Spinal cord (tissue), 10 donors: Measurements from ENCODE around the gene GARIN5A. TPM values are rescaled to one million over a fixed set of nuclear protein-coding genes. Genes with fewer than 3 reads are reported as not detected.

Experiments
- DNase-seq, 6 donors: peaks; one replicate each; pipeline versions ENCODE4 v3.0.0 to v3.0.0-alpha.2; 2013 to 2015; ENCODE audit warnings: low spot score in 6 of 6, low read depth in 4 of 6
- H3K27ac ChIP-seq: one replicate; pipeline ENCODE4 v1.5.1; 2013; ENCODE audit warnings: low read depth, low read length, control low read depth
- H3K27me3 ChIP-seq: one replicate; pipeline ENCODE4 v1.6.1; 2013; ENCODE audit warnings: low read length; ENCODE audit not compliant: control insufficient read depth, insufficient read depth
- H3K36me3 ChIP-seq: one replicate; pipeline ENCODE4 v1.6.1; 2013; ENCODE audit warnings: low read length; ENCODE audit not compliant: control insufficient read depth, insufficient read depth
- H3K4me1 ChIP-seq: one replicate; pipeline ENCODE4 v1.6.1; 2013; ENCODE audit warnings: low read length; ENCODE audit not compliant: control insufficient read depth, insufficient read depth
- H3K4me3 ChIP-seq: one replicate; pipeline ENCODE4 v1.5.1; 2013; ENCODE audit warnings: low read depth, low read length, control low read depth
- H3K9me3 ChIP-seq: one replicate; pipeline ENCODE4 v1.6.1; 2013; ENCODE audit warnings: low read length; ENCODE audit not compliant: control insufficient read depth, insufficient read depth
- WGBS: methylation state at CpG from one replicate; pipeline ENCODE4 v1.1.5; 2013; ENCODE audit warnings: missing lambda C conversion rate; ENCODE audit not compliant: insufficient coverage; 5-methylcytosine and 5-hydroxymethylcytosine counted together
- polyA plus RNA-seq, 2 donors: library from polyadenylated mRNA; unstranded; fragments of 120-200 nt; gene quantifications; one replicate each; pipeline ENCODE4 v1.2.1, GENCODE V29; 2013; ENCODE audit not compliant: insufficient read length in 2 of 2
- total RNA-seq, 2 donors: library from RNA; depleted of rRNA in 1 of 2; stranded (reverse); fragments of 120-200 nt in 1 of 2; fragments of >200 nt in 1 of 2; gene quantifications; one replicate each; pipeline versions ENCODE4 v1.2.3 to v1.2.4, GENCODE V29; 2013 to 2014
- donor health status: healthy.

Gene GARIN5A
- total and polyA plus RNA-seq, 4 donors: 4.2 to 14.1 (median 8.7) TPM

DNA sequence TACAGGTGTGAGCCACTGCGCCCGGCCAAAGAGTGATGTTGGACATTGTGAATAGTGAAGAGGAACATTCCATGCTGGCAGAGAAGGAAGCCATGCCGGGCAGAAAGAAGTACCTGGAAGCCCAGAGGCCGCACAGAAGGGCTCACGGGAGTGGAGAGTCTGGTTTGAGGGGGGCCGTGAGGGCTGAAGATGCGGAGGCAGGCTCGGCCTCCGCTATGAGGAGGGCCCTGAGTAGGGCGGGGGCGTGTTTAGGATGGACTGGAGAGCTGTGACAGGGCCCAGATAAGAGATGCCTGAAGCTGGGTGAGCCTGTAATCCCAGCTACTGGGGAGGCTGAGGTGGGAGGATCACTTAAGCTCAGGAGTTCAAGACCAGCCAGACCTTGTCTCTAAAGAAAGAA is 32.7 kb upstream of the GARIN5A start:
- H3K27me3 ChIP-seq: no peaks in the 10 kb centered on the region
- 92% methylated on average over 9 of the region's 11 CpGs for WGBS
- no peak overlapping the region for H3K4me3 ChIP-seq
- H3K9me3 ChIP-seq: no peaks in the 10 kb centered on the region
- peaks cover 22% of the 10 kb centered on the region for H3K36me3 ChIP-seq
- no peak overlapping the region for H3K27ac ChIP-seq
- peaks cover 62% of the 10 kb centered on the region for H3K4me1 ChIP-seq
- DNase-seq: no peak

DNA sequence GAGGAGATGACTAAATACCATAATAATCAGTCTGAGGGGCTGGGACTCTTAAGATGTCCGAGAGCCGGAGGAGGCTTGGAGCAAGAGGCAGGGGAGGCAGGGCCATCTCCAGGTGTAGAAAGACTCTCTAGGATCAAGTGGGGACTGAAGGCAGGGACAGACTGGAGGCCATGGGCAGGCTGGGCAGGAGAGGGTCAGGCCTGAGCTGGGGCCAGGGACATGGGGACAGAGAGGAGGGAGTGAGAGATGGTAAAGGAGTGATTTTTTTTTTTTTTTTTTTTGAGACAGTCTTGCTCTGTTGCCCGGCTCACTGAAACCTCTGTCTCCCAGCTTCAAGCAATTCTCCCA is 32.2 kb upstream of the GARIN5A start:
- Histone ChIP-seq H3K27me3 (no peaks in the 10 kb centered on the region), H3K27ac (no peak overlapping the region), H3K36me3 (peaks cover 22% of the 10 kb centered on the region), H3K4me1 (peaks cover 57% of the 10 kb centered on the region), H3K9me3 (no peaks in the 10 kb centered on the region), H3K4me3 (no peak overlapping the region)
- no peak for DNase-seq
- 64% methylated on average over 2 of the region's 3 CpGs for whole genome bisulfite sequencing

DNA sequence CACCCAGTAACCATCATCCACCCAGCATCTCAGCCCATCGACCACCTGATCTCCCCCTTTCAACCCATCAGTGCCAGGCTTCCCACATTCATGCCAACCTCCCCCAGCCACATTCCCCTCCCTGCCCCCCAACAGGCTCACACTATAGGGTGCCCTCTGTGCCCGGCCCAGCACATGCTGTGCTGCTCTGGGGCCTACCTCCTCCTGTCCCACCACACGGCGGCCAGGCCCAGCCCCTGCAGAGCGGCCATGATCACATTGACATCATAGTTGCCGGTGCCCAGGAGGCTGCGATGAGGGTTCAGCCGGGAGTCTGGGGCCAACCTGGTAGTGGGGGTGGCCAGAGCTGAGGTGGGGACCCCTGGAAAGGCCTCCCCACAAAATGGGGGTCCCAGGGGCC is 30.7 kb upstream of the GARIN5A start:
- no peaks in the 10 kb centered on the region for H3K9me3 ChIP-seq
- H3K4me3 ChIP-seq: no peak overlapping the region
- no peak for DNase-seq
- H3K36me3 ChIP-seq: peaks cover 14% of the 10 kb centered on the region
- WGBS: 80% methylated on average over 4 of the region's 8 CpGs
- peaks cover 42% of the 10 kb centered on the region for H3K4me1 ChIP-seq
- no peak overlapping the region for H3K27ac ChIP-seq
- no peaks in the 10 kb centered on the region for H3K27me3 ChIP-seq

DNA sequence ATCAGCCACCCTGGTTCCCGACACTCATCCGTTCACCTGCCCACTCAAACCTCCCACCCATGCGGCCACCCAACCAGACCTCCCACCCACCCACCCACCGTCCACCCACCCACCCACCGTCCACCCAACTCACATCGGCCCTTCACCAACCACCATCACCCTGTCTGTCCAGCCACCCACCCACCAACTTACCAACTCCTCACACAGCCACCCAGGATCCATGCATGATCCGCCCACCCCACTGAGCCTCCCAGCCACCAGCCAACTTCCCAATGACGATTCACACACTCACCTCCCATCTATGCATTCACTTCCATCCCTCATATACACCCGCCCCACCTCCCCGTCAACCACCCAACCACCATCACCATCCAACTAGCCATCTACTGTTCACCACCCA is 30.1 kb upstream of the GARIN5A start:
- WGBS: 92% methylated on average over 5 of the region's 10 CpGs
- Histone ChIP-seq H3K27me3 (no peaks in the 10 kb centered on the region), H3K36me3 (peaks cover 11% of the 10 kb centered on the region), H3K27ac (no peak overlapping the region), H3K4me3 (no peak overlapping the region), H3K9me3 (no peaks in the 10 kb centered on the region), H3K4me1 (peaks cover 37% of the 10 kb centered on the region)
- DNase-seq: no peak

DNA sequence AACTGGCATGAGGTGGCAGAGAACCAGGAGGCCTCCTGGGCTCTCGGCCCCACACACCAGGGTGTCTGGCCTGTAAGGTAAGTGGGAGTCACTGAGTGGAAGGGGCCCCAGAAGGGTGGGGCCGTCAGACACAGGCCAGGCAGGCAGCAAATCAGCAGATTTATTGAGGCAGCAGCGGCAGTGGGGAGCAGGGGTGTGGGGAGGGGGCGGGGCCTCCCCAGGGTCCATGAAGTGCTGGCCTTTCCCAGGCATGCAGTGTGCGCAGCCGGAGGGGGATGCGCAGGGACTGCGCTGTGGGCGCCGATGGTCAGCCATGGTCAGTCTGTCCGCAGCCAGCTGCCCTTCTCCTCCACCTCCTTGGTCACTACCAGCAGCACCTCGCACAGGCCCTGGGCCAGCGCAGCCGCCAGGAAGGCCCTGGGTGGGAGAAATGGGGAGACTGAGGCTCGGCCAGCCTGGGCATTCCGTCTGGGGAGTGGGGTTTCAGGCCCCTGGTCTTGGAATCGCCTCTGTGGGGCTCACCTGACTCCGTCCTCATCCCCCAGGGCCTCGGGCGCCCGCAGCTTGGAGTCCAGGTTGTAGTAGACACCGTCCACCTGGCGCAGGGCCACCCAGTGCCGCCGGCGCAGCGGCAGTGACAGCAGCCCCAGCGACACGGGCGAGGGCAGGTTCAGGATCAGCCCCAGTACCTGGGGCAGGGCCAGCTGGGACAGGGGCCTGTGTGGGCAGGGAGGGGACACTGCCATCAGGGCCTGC is 29.4 kb upstream of the GARIN5A start:
- H3K9me3 ChIP-seq: no peaks in the 10 kb centered on the region
- H3K36me3 ChIP-seq: peaks cover 11% of the 10 kb centered on the region
- no peak for DNase-seq
- H3K27ac ChIP-seq: no peak overlapping the region
- peaks cover 38% of the 10 kb centered on the region for H3K4me1 ChIP-seq
- H3K4me3 ChIP-seq: no peak overlapping the region
- WGBS: 88% methylated on average over 26 of the region's 30 CpGs
- H3K27me3 ChIP-seq: peaks cover 4% of the 10 kb centered on the region

DNA sequence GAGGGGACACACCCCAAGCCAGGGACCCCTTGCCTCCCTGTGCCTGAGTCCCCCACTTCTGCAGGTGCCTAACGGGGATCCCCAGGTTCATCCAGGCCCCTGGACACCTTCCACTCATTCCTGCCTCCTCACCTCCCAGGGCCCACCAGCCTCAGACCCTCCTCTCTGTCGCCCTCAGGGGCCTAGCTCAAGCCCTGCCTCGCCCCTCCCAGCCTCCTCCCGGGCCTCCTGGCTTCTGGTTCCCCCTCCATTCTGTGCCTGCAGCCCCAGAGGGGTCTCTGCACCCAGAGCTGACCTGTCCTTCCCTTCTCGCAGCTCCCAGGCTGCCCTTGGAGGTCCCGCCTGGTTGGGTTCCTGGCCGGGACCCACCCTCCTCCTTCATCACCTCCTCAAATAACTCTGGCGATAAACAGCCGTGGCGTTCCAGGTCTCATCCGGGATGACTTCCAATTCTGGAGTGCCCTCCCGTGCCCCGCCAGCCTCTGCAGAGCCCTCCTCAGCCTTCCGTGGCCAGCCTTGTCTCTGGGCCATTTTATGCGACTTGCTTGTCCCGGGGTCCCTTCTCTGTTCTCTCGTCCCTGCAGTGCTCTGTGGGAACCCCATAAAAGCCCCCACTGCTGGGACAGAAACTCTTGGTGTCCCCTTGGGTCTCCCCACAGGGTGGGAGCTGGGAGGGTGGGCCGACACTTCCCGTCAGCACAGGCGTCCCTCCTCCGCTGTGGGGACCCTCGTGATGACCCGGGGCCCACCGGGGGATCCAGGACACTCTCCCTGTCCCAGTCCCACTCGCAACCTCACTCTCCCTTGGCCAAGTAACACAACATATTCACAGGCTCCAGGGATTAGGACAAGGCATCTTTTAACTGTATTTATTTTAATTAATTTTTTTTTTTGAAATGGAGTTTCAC is 25.2 kb upstream of the GARIN5A start:
- H3K36me3 ChIP-seq: peaks cover 9% of the 10 kb centered on the region
- no peak for DNase-seq
- no peak overlapping the region for H3K27ac ChIP-seq
- H3K9me3 ChIP-seq: no peaks in the 10 kb centered on the region
- H3K4me3 ChIP-seq: no peak overlapping the region
- peaks cover 26% of the 10 kb centered on the region for H3K4me1 ChIP-seq
- peaks cover 8% of the 10 kb centered on the region for H3K27me3 ChIP-seq
- 62% methylated on average over 18 of the region's 25 CpGs for WGBS

DNA sequence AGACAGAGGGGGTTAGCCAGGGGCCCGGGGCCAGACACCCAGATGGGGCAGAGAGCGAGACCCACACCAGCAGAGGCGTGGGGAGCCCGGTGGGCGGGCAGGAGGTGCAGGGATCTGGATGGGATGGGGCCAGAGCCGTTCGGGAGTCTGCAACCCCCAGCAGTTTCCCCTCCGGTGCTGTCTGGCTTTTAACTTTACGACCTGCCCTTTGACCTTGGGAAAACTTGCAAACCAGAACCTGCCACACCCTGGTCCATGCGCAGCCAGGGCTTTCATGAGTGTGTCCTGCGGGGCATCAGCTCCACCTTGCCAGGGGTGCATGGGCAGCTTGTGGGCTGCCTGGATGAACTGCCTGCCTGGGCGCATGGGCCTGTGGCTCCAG is 24.5 kb upstream of the GARIN5A start:
- Histone ChIP-seq H3K27me3 (peaks cover 8% of the 10 kb centered on the region), H3K36me3 (peaks cover 6% of the 10 kb centered on the region), H3K27ac (no peak overlapping the region), H3K4me1 (peaks cover 33% of the 10 kb centered on the region), H3K4me3 (no peak overlapping the region), H3K9me3 (no peaks in the 10 kb centered on the region)
- 61% methylated on average over 12 of the region's 12 CpGs for WGBS
- DNase-seq: no peak

DNA sequence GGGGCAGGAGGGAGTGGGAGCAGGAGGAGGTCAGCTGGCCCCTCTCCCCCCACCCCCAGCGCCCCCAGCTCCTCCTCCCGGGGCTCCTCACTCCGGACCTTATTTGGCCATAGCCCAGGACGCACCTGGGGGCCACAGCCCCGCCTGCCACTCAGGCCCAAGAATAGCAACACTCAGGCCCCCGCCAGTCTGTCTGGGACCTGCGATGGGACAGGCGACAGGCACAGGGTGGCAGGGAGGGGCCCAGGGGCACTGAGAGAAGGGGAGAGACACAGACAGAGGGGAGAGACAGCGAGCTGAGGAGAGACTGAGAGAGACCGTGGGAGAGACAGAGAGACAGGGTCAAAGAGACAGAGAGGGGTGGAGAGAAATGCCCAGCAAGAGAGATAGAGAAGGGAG is 24.1 kb upstream of the GARIN5A start:
- Histone ChIP-seq H3K9me3 (no peaks in the 10 kb centered on the region), H3K4me1 (peaks cover 35% of the 10 kb centered on the region), H3K27me3 (peaks cover 8% of the 10 kb centered on the region), H3K4me3 (no peak overlapping the region), H3K27ac (no peak overlapping the region), H3K36me3 (peaks cover 2% of the 10 kb centered on the region)
- DNase-seq: no peak
- WGBS: 42% methylated on average over 7 of the region's 10 CpGs

DNA sequence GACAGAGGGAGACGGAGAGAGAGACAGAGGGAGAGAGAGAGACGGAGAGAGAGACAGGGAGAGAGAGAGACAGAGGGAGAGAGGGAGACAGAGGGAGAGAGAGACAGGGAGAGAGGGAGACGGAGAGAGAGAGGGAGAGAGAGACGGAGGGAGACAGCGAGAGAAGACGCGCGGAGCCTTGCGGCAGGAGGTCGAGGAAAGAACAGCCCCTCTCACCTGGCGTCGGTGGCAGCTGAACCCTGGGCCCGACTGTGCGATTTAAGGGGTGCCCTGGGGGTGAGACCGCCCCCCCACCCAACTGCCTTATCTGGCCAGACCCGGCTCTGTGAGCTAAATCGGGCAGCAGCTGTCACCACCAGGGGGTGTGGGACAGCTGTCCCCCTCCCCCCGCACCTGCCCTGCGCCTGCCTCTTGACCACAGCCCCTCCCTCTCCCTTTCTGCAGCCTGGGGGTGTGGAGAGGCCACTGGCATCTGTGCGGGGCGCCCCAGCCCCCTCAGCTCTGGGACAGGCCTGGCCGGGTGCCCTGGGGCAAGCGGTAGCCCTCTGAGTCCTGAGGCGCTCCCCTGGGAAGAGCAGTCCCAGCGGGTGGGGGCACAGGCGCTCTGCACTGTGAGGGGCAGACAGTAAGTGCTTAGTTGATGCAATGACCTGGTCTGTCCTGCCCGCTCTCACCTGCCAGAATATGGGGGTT is 23.6 kb upstream of the GARIN5A start:
- Histone ChIP-seq H3K4me3 (no peak overlapping the region), H3K27me3 (peaks cover 8% of the 10 kb centered on the region), H3K36me3 (no peaks in the 10 kb centered on the region), H3K4me1 (peaks cover 35% of the 10 kb centered on the region), H3K9me3 (no peaks in the 10 kb centered on the region), H3K27ac (no peak overlapping the region)
- DNase-seq: peak in 1 of 6 donors; percentile 18
- WGBS: 9% methylated on average over 24 of the region's 27 CpGs
